HG03097 (cell line): ENCODE measurements around the gene ANO3.

Experiments used
- ATAC-seq: cut with Tn5 transposase; IDR thresholded peaks from one replicate; pipeline ENCODE4 v1.9.1; 2021; ENCODE audit not compliant: unreplicated experiment, low FRiP score

The ANO3 gene

DNA sequence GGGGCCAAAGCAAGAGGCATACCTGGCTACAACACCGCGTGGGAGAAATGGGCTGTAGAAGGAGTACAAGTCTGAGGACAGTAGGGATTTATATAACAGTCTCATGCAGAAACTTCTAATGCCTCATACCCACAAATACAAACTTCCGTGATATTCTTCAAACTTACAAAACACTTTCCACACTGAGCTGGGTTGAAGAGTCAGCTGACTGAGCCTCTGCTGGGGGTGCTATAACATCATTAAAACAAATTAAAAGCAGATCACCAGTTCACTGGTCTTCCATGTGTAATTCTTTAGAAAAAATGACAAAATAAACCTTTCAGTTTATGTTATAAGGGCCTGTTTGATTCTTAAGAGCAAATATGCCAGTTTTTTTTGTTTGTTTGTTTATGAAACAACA is 148.1 kb downstream of the ANO3 start:
- no peak for ATAC-seq

- no peak for ATAC-seq
Measured at GRCh38 chr11:26483108-26483507, 151.2 kb downstream of the ANO3 start.

DNA sequence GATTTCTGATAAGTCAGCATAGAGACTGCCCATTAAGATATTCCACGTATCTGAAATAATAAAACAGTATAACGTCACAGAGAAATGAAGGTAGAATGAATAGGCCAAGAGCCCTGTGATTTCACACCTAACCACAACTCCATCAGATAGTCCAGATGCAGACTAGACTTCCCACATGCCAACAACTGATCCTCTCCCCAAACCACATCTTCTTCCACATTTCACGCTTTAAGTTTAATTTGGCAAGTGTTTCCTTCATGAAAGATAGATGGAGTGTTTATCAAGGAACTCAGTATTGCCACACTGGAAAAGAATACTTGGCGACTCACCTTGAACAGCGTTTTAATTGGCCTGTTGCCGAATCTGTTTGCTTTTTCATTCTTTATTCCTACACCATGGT is 158.6 kb downstream of the ANO3 start:
- no peak for ATAC-seq

GRCh38 chr11:26493616-26494015 is 161.7 kb downstream of the ANO3 start:
- no peak for ATAC-seq

- ATAC-seq = no peak
Measured at GRCh38 chr11:26507229-26507628, 175.3 kb downstream of the ANO3 start.

DNA sequence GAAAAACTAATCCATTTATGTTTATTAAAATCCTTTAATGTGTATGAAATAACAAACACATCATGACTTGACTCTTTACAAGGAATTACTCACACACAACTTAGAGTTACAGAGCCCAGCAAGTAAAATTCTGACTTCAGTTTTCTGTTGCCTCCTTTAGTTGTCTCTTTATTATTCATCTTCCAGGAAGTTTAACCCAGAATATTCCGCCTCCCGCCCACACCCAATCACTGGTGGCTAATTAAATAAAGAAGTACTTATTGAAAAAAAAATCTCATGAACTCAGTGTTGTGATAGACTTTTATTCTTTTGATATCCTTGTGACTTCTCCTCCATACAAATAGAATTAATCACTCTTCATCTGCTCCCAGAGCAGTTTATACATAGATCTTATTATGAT is 178.2 kb downstream of the ANO3 start:
- ATAC-seq = no peak

DNA sequence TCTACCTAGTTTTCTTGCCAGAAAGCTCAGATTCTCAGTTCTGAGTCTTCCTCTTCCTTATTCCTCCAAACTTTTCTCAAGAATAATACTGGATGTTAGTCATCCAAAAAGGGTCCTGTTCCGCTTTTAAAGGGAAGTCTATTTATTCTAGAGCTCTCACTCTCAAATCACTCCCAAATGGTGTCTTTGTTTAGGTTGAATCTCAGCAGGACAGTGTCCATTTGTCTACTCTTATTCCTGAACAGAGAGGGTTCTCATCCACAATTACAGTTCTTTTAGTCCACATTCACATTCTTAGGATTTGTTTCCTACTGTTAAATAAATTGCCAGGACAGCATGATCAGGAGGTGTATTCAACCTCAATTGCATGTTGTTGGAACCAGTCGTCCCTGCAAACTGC is 178.8 kb downstream of the ANO3 start:
- ATAC-seq = no peak

DNA sequence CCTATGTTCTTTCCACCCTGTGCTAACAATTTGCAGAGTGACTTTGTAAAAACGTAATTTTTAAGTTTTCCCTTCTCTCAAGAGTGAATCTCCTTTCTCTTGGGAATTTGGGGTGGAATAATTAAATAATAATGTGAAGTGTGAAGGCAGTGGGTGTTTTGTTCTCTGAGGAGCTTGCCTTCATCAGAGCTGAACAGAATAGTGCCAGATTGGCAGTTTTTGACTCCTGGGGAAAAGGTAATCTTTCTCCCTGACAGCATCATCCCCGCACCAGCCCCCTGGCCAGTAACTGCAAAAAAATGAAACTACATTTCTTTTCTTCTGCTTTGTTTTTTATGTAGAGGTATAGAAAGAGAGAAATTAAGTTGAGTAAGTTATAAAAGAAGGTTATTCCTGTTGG is 180.3 kb downstream of the ANO3 start:
- no peak for ATAC-seq

DNA sequence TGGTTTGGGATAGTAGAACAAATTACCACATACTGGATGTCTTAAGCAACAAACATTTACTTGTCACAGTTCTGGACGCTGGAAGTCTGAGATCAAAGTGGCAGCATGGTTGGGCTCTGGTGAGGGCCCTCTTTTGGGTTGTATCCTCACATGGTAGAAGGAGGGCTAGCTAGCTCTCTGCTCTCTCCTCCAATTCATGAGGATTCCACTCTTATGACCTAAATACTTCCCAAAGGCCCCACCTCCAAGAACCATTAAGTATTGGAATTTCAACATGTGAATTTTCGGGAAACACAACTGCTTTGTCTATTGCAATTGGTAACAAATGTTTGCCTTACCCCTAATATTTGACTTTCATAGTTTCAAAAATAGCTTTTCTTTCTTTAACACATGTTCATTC is 187.5 kb downstream of the ANO3 start:
- ATAC-seq = no peak

- no peak for ATAC-seq
Measured at GRCh38 chr11:26522912-26523610, 191.1 kb downstream of the ANO3 start.

- no peak for ATAC-seq
Measured at GRCh38 chr11:26527685-26528084, 195.8 kb downstream of the ANO3 start.

DNA sequence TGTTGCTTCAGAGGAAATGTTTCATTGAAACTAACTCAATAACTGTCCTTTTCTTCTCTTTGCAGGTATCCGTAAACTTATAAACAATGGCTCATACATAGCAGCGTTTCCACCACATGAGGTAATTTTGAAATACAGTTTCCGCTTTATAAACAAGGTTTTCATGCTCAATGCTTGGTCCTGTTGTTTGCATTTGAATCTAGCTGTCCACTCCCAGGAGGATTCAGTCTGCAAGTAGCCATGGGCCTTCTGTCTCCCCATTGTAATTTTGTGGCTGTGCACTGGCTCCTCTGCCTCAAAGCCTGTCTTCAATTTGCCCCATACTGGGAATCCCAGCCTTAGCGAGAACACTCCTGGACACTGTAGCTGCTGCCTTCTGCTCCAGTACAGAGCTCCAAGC is 205.4 kb downstream of the ANO3 start:
- ATAC-seq = no peak

DNA sequence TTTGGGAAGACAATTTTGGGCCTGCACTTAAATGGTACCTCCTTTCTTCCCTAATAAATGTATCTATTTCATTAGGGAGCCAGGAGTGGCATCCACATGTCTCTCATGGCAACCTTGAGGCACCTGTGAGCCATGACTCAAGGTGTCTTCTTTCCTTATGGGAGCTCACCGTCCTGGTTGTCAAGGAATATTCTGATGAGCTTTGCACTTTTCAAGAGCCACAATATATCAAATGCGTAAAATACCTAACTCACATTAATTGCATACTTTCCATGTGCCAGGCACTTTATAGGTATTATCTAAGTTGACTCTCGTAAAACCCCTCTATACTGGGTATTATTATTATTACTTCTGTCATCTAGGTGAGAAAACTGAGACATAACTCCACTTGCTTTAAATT is 207.6 kb downstream of the ANO3 start:
- ATAC-seq = no peak

- no peak for ATAC-seq
Measured at GRCh38 chr11:26541870-26542269, 209.9 kb downstream of the ANO3 start.

- no peak for ATAC-seq
Measured at GRCh38 chr11:26549176-26549575, 217.2 kb downstream of the ANO3 start.

GRCh38 chr11:26550022-26550421 is 218.1 kb downstream of the ANO3 start:
- ATAC-seq = no peak

- no peak for ATAC-seq
Measured at GRCh38 chr11:26551186-26551801, 219.4 kb downstream of the ANO3 start.

DNA sequence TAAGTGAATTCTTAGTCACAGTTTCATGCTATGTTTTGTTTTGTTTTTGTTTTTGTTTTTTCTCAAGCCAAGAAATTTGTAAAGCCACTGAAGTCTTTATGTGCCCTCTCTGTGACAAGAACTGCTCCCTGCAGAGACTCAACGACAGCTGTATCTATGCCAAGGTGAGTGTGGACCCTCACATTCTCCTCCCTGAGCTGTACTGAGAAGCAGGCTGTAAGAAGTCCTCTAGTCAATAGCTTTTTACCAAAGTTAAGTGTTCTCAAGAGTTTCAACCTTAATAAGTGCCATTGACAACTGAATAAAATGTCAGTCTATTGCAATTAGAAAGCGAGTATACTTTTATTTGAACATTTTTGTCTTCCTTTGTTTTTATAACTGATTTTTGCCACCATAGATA is 221.3 kb downstream of the ANO3 start:
- no peak for ATAC-seq

DNA sequence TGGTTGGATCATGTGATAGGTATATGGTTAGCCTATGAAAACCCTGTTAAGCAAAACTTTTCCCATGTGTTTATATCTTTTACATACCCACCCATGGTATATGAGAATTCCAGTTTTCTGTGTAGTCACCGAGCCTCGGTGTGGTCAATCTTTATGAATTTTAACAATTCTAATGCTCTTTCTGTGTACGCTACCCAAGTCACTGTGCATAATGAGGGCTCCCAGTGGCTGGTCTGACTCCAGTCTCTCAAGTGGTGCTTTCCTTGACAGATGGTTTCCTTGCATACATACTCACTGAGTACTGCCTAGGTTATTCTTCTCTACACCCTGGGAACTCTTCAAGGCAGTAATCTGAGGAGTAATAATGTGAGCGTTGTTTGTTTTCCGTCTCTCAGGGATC is 222.5 kb downstream of the ANO3 start:
- ATAC-seq = no peak

- no peak for ATAC-seq
Measured at GRCh38 chr11:26556582-26556981, 224.7 kb downstream of the ANO3 start.

DNA sequence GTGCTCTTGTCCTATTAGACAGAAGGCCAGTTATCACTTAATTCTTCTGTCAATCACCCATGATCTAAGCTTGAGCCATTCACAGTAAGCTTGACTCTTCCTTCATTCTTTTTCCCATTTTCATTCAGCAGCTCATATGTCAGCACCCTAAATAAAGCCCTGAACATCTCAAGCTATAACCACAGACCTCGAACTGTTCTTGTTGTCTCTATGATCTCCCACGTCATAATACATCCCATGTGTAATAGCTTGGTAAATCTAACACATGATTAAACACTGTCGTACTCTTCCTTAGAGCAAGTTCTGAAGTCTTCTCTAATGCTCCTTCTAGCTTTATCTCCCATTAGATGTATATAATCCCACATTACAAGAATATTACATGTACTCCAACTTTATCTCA is 225.7 kb downstream of the ANO3 start:
- no peak for ATAC-seq

GRCh38 chr11:26558190-26558589 is 226.3 kb downstream of the ANO3 start:
- no peak for ATAC-seq

GRCh38 chr11:26569646-26570045 is 237.7 kb downstream of the ANO3 start:
- ATAC-seq = no peak
